Measurements from ENCODE around the gene TEX35.

TEX35 gene

GRCh38 chr1:178512566-178513277 is at the start of gene TEX35:
TSS of gene TEX35 (plus strand) at chr1:178513109. CDS start at chr1:178513189, 80 bp downstream.
- no peak for DNase-seq

- DNase-seq = no peak
Measured at GRCh38 chr1:178464141-178464540, 48.8 kb upstream of the TEX35 start.

GRCh38 chr1:178464566-178464965 is 48.3 kb upstream of the TEX35 start:
- DNase-seq = no peak

- DNase-seq = no peak
Measured at GRCh38 chr1:178465011-178465410, 47.9 kb upstream of the TEX35 start.

GRCh38 chr1:178467837-178468236 is 45.1 kb upstream of the TEX35 start:
- no peak for DNase-seq

GRCh38 chr1:178470411-178470960 is 42.4 kb upstream of the TEX35 start:
- DNase-seq = no peak

GRCh38 chr1:178472531-178472930 is 40.4 kb upstream of the TEX35 start:
- DNase-seq = no peak

DNA sequence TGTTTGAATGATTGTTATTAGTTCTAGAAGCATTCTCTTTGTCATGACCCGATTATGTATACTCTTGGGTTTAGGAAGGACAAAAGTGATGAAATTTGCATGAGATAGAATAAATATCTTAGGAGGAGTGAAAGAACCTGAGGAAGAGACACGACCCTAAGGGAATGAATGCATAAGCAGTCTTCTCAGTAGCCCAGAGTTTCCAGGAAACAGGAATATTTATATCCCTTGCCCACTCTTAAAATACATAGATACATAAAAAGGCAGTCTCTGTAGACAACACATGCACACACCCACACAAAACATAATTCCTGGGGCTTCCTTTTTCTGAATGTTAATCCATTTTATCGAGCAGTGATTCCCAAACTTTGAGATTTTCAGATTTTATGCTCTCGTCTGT is 35.5 kb upstream of the TEX35 start:
- DNase-seq = no peak

GRCh38 chr1:178477841-178478240 is 35.1 kb upstream of the TEX35 start:
- DNase-seq = no peak

- no peak for DNase-seq
Measured at GRCh38 chr1:178483251-178483957, 29.5 kb upstream of the TEX35 start.

- no peak for DNase-seq
Measured at GRCh38 chr1:178484698-178485225, 28.1 kb upstream of the TEX35 start.

- DNase-seq = no peak
Measured at GRCh38 chr1:178485541-178485981, 27.3 kb upstream of the TEX35 start.

DNA sequence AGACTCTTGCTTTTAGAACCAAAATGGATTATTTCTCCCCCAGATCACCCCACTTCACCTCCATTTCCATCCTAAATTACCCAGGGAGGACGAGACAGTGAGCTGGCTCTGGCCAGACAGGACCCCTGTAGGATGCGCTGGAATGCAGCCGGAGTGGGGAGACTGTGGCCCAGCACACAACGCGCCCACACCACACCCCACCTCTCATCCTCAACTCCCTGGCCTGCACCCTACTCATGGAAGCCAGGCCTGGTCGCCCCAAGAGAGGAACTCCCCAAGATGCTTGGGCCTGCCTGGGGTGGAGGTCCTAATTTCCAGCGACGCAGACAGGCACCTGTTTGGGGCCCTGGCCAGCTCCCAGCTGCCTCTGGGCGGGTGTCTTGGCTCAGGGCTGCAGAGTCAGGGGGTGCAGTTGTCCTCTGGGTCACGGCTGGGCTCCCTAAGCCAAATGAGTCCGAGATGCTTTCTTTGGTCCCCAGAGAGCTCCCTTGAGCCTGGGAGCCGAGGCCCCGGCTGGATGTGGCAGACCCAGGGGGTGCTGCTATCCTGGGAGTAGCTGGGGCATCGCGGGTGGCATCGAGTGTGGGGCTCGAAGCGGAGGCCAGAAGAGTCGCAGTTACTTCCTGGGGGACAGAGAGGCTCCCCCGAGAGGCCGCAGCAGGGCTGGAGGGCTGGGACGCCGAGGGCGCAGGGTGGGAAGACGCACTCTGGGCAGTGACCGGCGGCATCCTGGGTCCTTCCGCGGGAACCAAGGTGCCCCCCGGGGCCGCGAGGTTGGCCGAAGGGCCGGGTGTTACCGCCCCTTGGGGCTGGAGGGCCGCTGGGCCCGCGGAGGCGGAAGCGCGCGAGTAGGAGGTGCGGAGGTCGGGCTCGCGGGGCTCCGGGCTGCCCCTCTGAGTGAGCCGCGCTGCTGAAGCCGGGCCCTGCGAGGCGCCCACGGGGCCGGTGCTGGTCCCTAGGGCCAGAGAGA is 26.5 kb upstream of the TEX35 start:
- DNase-seq = no peak

- no peak for DNase-seq
Measured at GRCh38 chr1:178487070-178487615, 25.8 kb upstream of the TEX35 start.

- no peak for DNase-seq
Measured at GRCh38 chr1:178488393-178488792, 24.5 kb upstream of the TEX35 start.

- DNase-seq = no peak
Measured at GRCh38 chr1:178489399-178489798, 23.5 kb upstream of the TEX35 start.

- DNase-seq = no peak
Measured at GRCh38 chr1:178490136-178490535, 22.8 kb upstream of the TEX35 start.

DNA sequence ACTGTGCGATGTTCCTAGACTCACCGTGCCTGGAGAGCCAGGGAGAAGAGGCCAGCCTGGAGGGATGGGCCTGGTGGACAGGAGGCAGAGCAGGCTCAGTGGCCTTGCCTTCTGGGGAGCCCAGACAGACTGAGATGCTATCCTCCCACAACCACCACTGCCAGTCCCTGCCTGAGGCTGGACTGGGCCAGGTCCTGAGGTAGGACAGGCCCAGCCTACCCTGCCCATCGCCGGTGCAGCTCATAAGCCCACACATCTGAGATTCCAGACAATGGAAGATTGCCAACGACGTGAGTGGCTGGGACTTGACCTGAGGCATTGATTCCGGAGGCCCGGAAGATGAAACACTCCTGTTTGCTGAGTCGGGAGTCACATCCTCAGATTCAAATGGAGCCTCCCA is 21.9 kb upstream of the TEX35 start:
- no peak for DNase-seq

DNA sequence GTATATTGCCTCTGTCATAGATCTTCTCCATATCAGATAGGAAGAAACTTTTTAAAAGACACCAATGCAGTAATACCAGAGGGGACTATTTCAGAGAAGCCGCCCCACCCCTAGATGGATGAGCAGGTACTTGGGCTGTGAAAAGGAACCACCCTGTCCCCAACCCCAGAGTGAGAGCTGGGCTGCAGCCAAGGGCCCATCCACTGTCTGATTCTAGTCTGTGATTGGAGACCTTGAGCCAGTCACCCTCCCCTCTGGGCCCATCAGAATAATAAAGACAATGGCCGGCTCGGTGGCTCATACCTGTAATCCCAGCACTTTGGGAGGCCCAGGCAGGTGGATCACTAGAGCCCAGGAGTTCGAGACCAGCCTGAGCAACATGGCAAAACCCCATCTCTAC is 21.2 kb upstream of the TEX35 start:
- DNase-seq = no peak

DNA sequence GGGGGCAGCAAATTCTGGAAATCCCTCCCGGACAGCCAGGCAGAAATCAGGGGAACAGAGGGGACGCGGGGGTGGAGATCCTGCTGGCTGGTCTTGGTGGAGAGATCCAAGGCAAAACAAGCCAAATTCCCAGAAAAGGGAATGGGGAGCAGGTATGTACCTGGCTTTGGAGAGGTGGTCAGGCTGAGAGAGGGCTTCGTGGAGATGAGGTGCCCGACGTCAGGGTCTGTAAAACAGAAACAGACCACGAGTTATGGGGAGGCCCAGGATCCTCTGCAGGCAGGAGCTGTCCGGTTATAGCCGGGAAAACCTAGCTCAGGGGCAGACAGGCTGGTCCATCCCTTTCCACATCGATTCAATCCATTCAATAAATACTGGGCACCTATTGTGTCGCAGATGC is 20.6 kb upstream of the TEX35 start:
- no peak for DNase-seq

DNA sequence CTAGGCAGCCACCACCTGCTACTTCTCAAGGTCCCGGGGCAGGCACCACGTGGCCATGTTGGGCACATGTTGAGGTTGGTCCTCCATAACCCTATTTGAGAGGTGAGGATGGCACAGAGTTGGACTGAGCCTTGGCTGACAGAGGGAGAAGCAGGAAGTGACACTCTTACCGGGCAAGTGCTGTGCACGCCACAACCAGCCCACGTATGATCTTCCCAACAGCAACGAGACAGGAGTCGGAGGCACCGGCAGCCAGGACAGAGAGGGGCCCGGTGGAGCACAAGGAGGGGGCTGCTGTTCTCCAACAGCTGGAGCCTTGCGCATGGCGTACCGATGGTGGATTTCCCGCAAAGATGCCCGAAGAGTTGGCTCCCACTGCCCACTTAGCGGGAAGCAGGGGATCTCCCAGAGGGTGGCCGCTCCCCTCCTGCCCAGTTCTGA is 19.6 kb upstream of the TEX35 start:
- no peak for DNase-seq

DNA sequence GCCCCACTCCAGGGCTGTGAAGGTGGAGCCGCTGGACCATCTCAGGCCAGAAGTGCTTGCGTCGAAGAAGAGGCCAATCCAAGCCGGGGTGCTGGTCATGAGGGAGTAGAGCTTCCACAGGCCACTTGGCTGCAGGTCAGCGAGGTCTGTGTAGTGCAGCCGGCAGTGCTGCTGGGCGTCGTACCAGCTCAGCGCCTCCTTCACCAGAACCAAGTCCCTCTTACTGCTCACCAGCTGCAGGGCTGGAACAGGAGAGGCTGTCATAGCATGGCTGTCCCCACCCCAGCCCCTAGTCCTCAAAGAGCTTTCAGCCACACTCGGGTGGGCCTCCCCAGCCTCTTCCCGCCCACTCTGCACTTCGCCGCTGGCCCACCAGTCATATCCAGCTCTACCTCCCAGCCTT is 18.3 kb upstream of the TEX35 start:
- no peak for DNase-seq
